Measurements from ENCODE around the gene KRTDAP. TPM values are rescaled to one million over a fixed set of nuclear protein-coding genes. Genes with fewer than 3 reads are reported as not detected.

Gene KRTDAP
- total RNA-seq, 4 donors from 2014 or later, result not detected

GRCh38 chr19:35491836-35492360 is 1.6 kb upstream of the KRTDAP start:
- H3K4me1 ChIP-seq, result peaks cover 0 to 7% (median 2%) of the 10 kb centered on the region in 4 donors
- intact Hi-C loops (cut with DNase I; ENCODE audit: low total_unique reads), result loop anchor here (10.0 kb wide), 1 partner anchor 217 kb away; no protein-coding TSS in a partner anchor
- no peaks in the 10 kb centered on the region for H3K27me3 ChIP-seq
- WGBS, 2 donors (ENCODE audit: low coverage in 1 of 2), result 76% methylated on average over 9 of the region's 9 CpGs; no CpG with 5 or more reads in 1 of the 2 donors
- in situ Hi-C loops (cut with MboI; ENCODE audit: low pct_ligation_motif_present in 1 of 4, low pct_unique_long_range_greater_than_20kb in 1 of 4, low sequenced_read_pairs in 3 of 4), result loop anchor here in 3 of 4 donors (10.0 kb wide), 2 partner anchors 137 to 147 kb away; partner anchors contain the start of genes FFAR3 (in 2 of the 3) and FFAR1 (in 1 of the 3)
- no peaks in the 10 kb centered on the region for H3K9me3 ChIP-seq
- no peak for DNase-seq
- H3K27ac ChIP-seq, result no peak overlapping the region
- H3K36me3 ChIP-seq, result no peaks in the 10 kb centered on the region
- TF ChIP-seq POLR2AphosphoS5 (IDR thresholded peaks at IDR 0.05), result no peak
- no peak for TF ChIP-seq POLR2A (IDR thresholded peaks at IDR 0.05)
- TF ChIP-seq, protein P1, sequence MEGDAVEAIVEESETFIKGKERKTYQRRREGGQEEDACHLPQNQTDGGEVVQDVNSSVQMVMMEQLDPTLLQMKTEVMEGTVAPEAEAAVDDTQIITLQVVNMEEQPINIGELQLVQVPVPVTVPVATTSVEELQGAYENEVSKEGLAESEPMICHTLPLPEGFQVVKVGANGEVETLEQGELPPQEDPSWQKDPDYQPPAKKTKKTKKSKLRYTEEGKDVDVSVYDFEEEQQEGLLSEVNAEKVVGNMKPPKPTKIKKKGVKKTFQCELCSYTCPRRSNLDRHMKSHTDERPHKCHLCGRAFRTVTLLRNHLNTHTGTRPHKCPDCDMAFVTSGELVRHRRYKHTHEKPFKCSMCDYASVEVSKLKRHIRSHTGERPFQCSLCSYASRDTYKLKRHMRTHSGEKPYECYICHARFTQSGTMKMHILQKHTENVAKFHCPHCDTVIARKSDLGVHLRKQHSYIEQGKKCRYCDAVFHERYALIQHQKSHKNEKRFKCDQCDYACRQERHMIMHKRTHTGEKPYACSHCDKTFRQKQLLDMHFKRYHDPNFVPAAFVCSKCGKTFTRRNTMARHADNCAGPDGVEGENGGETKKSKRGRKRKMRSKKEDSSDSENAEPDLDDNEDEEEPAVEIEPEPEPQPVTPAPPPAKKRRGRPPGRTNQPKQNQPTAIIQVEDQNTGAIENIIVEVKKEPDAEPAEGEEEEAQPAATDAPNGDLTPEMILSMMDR (IDR thresholded peaks at IDR 0.05), result no peak
- no peak for TF ChIP-seq EP300 (IDR thresholded peaks at IDR 0.05; ENCODE audit: low read depth)
- no peak overlapping the region for H3K4me3 ChIP-seq

GRCh38 chr19:35488677-35489076 is 1.6 kb downstream of the KRTDAP start:
- intact Hi-C loops (cut with DNase I; ENCODE audit: low total_unique reads), result no loop called here
- Histone ChIP-seq H3K9me3 (no peaks in the 10 kb centered on the region), H3K36me3 (no peaks in the 10 kb centered on the region), H3K27ac (no peak overlapping the region), H3K27me3 (no peaks in the 10 kb centered on the region), H3K4me3 (no peak overlapping the region), H3K4me1 (no peaks in the 10 kb centered on the region)
- DNase-seq, result no peak
- in situ Hi-C loops (cut with MboI; ENCODE audit: low pct_ligation_motif_present in 1 of 4, low pct_unique_long_range_greater_than_20kb in 1 of 4, low sequenced_read_pairs in 3 of 4), result no loop called here
- TF ChIP-seq, protein P1 (IDR thresholded peaks at IDR 0.05), result no peak
- TF ChIP-seq POLR2AphosphoS5 (IDR thresholded peaks at IDR 0.05) (no peak), EP300 (IDR thresholded peaks at IDR 0.05; ENCODE audit: low read depth) (no peak), POLR2A (IDR thresholded peaks at IDR 0.05) (no peak)
- 82% methylated on average over 16 of the region's 16 CpGs; no CpG with 5 or more reads in 1 of the 2 donors for WGBS, 2 donors (ENCODE audit: low coverage in 1 of 2)

GRCh38 chr19:35487656-35488182 is 2.5 kb downstream of the KRTDAP start:
- WGBS, 2 donors (ENCODE audit: low coverage in 1 of 2), result 90% methylated on average over 1 to 10 of the region's 10 CpGs

DNA sequence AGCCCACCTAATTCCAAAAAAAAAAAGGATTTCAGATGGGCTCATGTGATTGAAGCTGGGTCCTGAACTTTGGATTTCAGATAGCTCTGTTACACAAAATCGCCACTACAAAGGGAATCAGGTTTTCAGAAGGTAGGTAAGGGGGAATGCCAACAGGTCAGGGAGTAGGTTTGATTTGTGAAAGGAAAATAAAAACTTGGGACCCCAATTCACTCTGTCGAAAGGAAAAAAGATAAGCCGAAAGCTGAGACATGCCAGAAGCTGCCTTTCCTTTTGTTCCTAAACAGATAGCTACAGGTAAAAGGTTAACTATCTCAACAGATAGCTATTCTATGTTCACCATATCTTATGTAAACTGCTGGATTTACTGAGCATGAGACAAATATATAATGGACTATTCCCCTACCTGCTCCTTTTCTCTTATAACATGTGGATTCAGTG is 4.0 kb downstream of the KRTDAP start:
- no peak overlapping the region for H3K4me3 ChIP-seq
- TF ChIP-seq, protein P1 (IDR thresholded peaks at IDR 0.05), result no peak
- TF ChIP-seq EP300 (IDR thresholded peaks at IDR 0.05; ENCODE audit: low read depth) (no peak), POLR2A (IDR thresholded peaks at IDR 0.05) (no peak), POLR2AphosphoS5 (IDR thresholded peaks at IDR 0.05) (no peak)
- H3K27me3 ChIP-seq, result no peaks in the 10 kb centered on the region
- no peak overlapping the region for H3K27ac ChIP-seq
- intact Hi-C loops (cut with DNase I; ENCODE audit: low total_unique reads), result no loop called here
- no peaks in the 10 kb centered on the region for H3K9me3 ChIP-seq
- H3K36me3 ChIP-seq, result no peaks in the 10 kb centered on the region
- no peaks in the 10 kb centered on the region for H3K4me1 ChIP-seq
- DNase-seq, result no peak
- in situ Hi-C loops (cut with MboI; ENCODE audit: low pct_ligation_motif_present in 1 of 4, low pct_unique_long_range_greater_than_20kb in 1 of 4, low sequenced_read_pairs in 3 of 4), result no loop called here
- whole genome bisulfite sequencing, 2 donors (ENCODE audit: low coverage in 1 of 2), result 44 to 68% methylated on average over 2 to 3 of the region's 3 CpGs

More at GRCh38 chr19:35487656-35488182, 2.5 kb downstream of the KRTDAP start:
- no peak overlapping the region for H3K4me3 ChIP-seq
- H3K27me3 ChIP-seq, result no peaks in the 10 kb centered on the region
- no peaks in the 10 kb centered on the region for H3K36me3 ChIP-seq
- TF ChIP-seq, protein P1 (IDR thresholded peaks at IDR 0.05), result no peak
- TF ChIP-seq POLR2AphosphoS5 (IDR thresholded peaks at IDR 0.05) (no peak), POLR2A (IDR thresholded peaks at IDR 0.05) (no peak), EP300 (IDR thresholded peaks at IDR 0.05; ENCODE audit: low read depth) (no peak)
- DNase-seq, result no peak
- intact Hi-C loops (cut with DNase I; ENCODE audit: low total_unique reads) (no loop called here), in situ Hi-C loops (cut with MboI; ENCODE audit: low pct_ligation_motif_present in 1 of 4, low pct_unique_long_range_greater_than_20kb in 1 of 4, low sequenced_read_pairs in 3 of 4) (no loop called here)
- no peaks in the 10 kb centered on the region for H3K4me1 ChIP-seq
- H3K9me3 ChIP-seq, result no peaks in the 10 kb centered on the region
- H3K27ac ChIP-seq, result no peak overlapping the region

Data from transverse colon (tissue), 4 donors.